H1 (cell line): ENCODE measurements around the gene KCNH8. TPM values are rescaled to one million over a fixed set of nuclear protein-coding genes. Genes with fewer than 3 reads are reported as not detected.

Experiments used
- CTCF ChIA-PET: fragments of 300-600 bp; sonication (Branson Sonifier 250); formaldehyde crosslinking; loops from one replicate; lab custom pipeline; 2021; ENCODE audit not compliant: partially characterized antibody; lab: Charles Lee
- POLR2A ChIA-PET: fragments of 300-600 bp; sonication (Branson Sonifier 250); formaldehyde crosslinking; loops from one replicate; lab custom pipeline; 2021; ENCODE audit warnings: inconsistent platforms; ENCODE audit not compliant: partially characterized antibody; lab: Charles Lee
- DNase-seq, 2 experiments: peaks; one replicate each; pipeline versions ENCODE4 v3.0.0 to v3.0.0-alpha.2; 2010 to 2022; ENCODE audit warnings: low spot score in 2 of 2, low read depth in 1 of 2, mixed read lengths in 1 of 2
- FAIRE-seq: peaks from 2 replicates; lab custom pipeline; 2011; peaks lifted over from hg19 to GRCh38; lab: Jason Lieb, UNC
- H2AFZ ChIP-seq: 2 replicates; pipeline ENCODE4 v1.8.1; 2012; ENCODE audit warnings: low read length, inconsistent platforms
- H2AK5ac ChIP-seq: 2 replicates; pipeline ENCODE4 v1.6.1; 2013; ENCODE audit warnings: low read depth, low read length
- H2BK120ac ChIP-seq: replicated peaks from 2 replicates; pipeline ENCODE3; 2013; ENCODE audit warnings: low read depth, low read length, inconsistent platforms
- H2BK12ac ChIP-seq: 2 replicates; pipeline ENCODE4 v1.6.1; 2013; ENCODE audit warnings: low read depth, low read length
- H2BK15ac ChIP-seq: 2 replicates; pipeline ENCODE4 v1.6.1; 2013; ENCODE audit warnings: low read length
- H2BK20ac ChIP-seq: 2 replicates; pipeline ENCODE4 v1.6.1; 2013; ENCODE audit warnings: low read length
- H2BK5ac ChIP-seq: 2 replicates; pipeline ENCODE4 v1.6.1; 2013; ENCODE audit warnings: low read depth, low read length
- H3K14ac ChIP-seq: 2 replicates; pipeline ENCODE4 v1.6.1; 2013; ENCODE audit warnings: inconsistent platforms; ENCODE audit not compliant: insufficient read length
- H3K18ac ChIP-seq: 2 replicates; pipeline ENCODE4 v1.6.1; 2013; ENCODE audit warnings: low read length; ENCODE audit errors: extremely low read depth
- H3K23ac ChIP-seq: 2 replicates; pipeline ENCODE4 v1.6.1; 2013; ENCODE audit warnings: inconsistent platforms; ENCODE audit not compliant: insufficient read length
- H3K23me2 ChIP-seq: 2 replicates; pipeline ENCODE4 v1.6.1; 2013; ENCODE audit warnings: low read depth, low read length
- H3K27ac ChIP-seq: 2 replicates; pipeline ENCODE4 v1.6.1; 2011; ENCODE audit warnings: low read depth, low read length, inconsistent platforms
- H3K27me3 ChIP-seq, 4 experiments: replicated peaks in 1 of 4; 1 replicate in 1 of 4; 2 replicates in 3 of 4; pipeline versions ENCODE4 v1.6.1 to v1.8.1; 2011 to 2013; ENCODE audit warnings: low read length in 3 of 4, mild to moderate bottlenecking in 3 of 4, inconsistent platforms in 2 of 4, mixed read lengths in 2 of 4, moderate library complexity in 1 of 4; ENCODE audit not compliant: control insufficient read depth in 3 of 4, insufficient read depth in 3 of 4; ENCODE audit errors: extremely low read depth in 1 of 4
- H3K36me3 ChIP-seq, 4 experiments: 2 replicates each; pipeline versions ENCODE4 v1.6.1 to v1.8.1; 2011 to 2013; ENCODE audit warnings: mild to moderate bottlenecking in 4 of 4, low read length in 3 of 4, moderate library complexity in 2 of 4, control low read depth in 1 of 4, inconsistent platforms in 1 of 4; ENCODE audit not compliant: insufficient read depth in 4 of 4, control insufficient read depth in 2 of 4
- H3K4ac ChIP-seq: replicated peaks from 2 replicates; pipeline ENCODE3; 2013; ENCODE audit warnings: low read length, low read depth, mixed read lengths, inconsistent platforms; ENCODE audit not compliant: insufficient read length
- H3K4me1 ChIP-seq, 4 experiments: replicated peaks in 1 of 4; 1 replicate in 1 of 4; 2 replicates in 3 of 4; pipeline versions ENCODE4 v1.6.1 to v1.8.1; 2011 to 2013; ENCODE audit warnings: low read length in 3 of 4, inconsistent platforms in 2 of 4, mixed read lengths in 1 of 4; ENCODE audit not compliant: insufficient read depth in 4 of 4, control insufficient read depth in 3 of 4
- H3K4me2 ChIP-seq, 2 experiments: 2 replicates each; pipeline versions ENCODE4 v1.6.1 to v1.8.1; 2011 to 2013; ENCODE audit warnings: low read depth in 2 of 2, low read length in 2 of 2, control low read depth in 1 of 2, inconsistent platforms in 1 of 2, mild to moderate bottlenecking in 1 of 2; ENCODE audit not compliant: insufficient read depth in 1 of 2
- H3K4me3 ChIP-seq, 4 experiments: fragments of 200-600, 300-600 bp in 1 of 4; sonication (generic), shearing (Covaris generic), sonication (Bioruptor Twin) in 1 of 4; 2 replicates each; pipeline versions ENCODE4 v1.5.1 to v1.8.1; 2011 to 2016; ENCODE audit warnings: low read length in 4 of 4, low read depth in 3 of 4, control low read depth in 2 of 4, inconsistent platforms in 2 of 4, mild to moderate bottlenecking in 2 of 4, mixed read lengths in 1 of 4, moderate library complexity in 1 of 4; ENCODE audit not compliant: insufficient read depth in 2 of 4; ENCODE audit errors: extremely low read depth in 1 of 4
- H3K56ac ChIP-seq: replicated peaks from 2 replicates; pipeline ENCODE3; 2013; ENCODE audit warnings: low read depth, mild to moderate bottlenecking, mixed read lengths, low read length, inconsistent platforms; ENCODE audit not compliant: insufficient read length
- H3K79me1 ChIP-seq: 2 replicates; pipeline ENCODE4 v1.6.1; 2013; ENCODE audit warnings: low read depth, low read length, control low read depth
- H3K79me2 ChIP-seq, 2 experiments: 2 replicates each; pipeline versions ENCODE4 v1.6.1 to v1.8.1; 2012 to 2013; ENCODE audit warnings: low read length in 2 of 2, mild to moderate bottlenecking in 2 of 2, inconsistent platforms in 1 of 2; ENCODE audit not compliant: insufficient read depth in 2 of 2, control insufficient read depth in 1 of 2
- H3K9ac ChIP-seq, 4 experiments: replicated peaks in 1 of 4; 1 replicate in 1 of 4; 2 replicates in 3 of 4; pipeline versions ENCODE4 v1.6.1 to v1.8.1; 2011 to 2013; ENCODE audit warnings: low read depth in 3 of 4, low read length in 3 of 4, control low read depth in 2 of 4, mild to moderate bottlenecking in 2 of 4, moderate library complexity in 2 of 4, inconsistent platforms in 1 of 4; ENCODE audit errors: extremely low read depth in 1 of 4
- H3K9me3 ChIP-seq, 2 experiments: 2 replicates each; pipeline versions ENCODE4 v1.6.1 to v1.8.1; 2012 to 2013; ENCODE audit warnings: mild to moderate bottlenecking in 2 of 2, moderate library complexity in 2 of 2, control low read depth in 1 of 2, inconsistent platforms in 1 of 2, low read depth in 1 of 2, low read length in 1 of 2, mixed read lengths in 1 of 2; ENCODE audit not compliant: insufficient read depth in 2 of 2
- H4K20me1 ChIP-seq, 2 experiments: replicated peaks in 1 of 2; 2 replicates each; pipeline versions ENCODE3 to v1.8.1; 2011 to 2013; ENCODE audit warnings: inconsistent platforms in 2 of 2, low read length in 2 of 2, mild to moderate bottlenecking in 1 of 2; ENCODE audit not compliant: insufficient read depth in 2 of 2, control insufficient read depth in 1 of 2
- H4K5ac ChIP-seq: 2 replicates; pipeline ENCODE4 v1.6.1; 2013; ENCODE audit warnings: low read length, low read depth, mixed read lengths, inconsistent platforms; ENCODE audit not compliant: insufficient read length
- H4K8ac ChIP-seq: 2 replicates; pipeline ENCODE4 v1.8.0; 2013; ENCODE audit warnings: mild to moderate bottlenecking, moderate library complexity, low read length, inconsistent platforms; ENCODE audit not compliant: insufficient read depth; ENCODE audit errors: extremely low read depth
- H4K91ac ChIP-seq: replicated peaks from 2 replicates; pipeline ENCODE3; 2013; ENCODE audit warnings: low read length, mixed read lengths, inconsistent platforms; ENCODE audit not compliant: insufficient read length
- ASH2L ChIP-seq: fragments of 200-600, 300-600 bp; sonication (generic); IDR thresholded peaks from one replicate; pipeline ENCODE4 v1.7.1; 2017; ENCODE audit warnings: low read length
- CBX5 ChIP-seq: fragments of 300-800, 300-1000 bp; sonication (generic); IDR thresholded peaks from 2 replicates; pipeline ENCODE4 v1.7.1; 2016; ENCODE audit warnings: antibody characterized with exemption, low read length, low read depth
- CEBPB ChIP-seq: IDR thresholded peaks from 2 replicates; pipeline ENCODE4 v1.6.1; 2012; ENCODE audit warnings: low read depth, low read length
- CTCF ChIP-seq, 3 experiments: IDR thresholded peaks; 1 replicate in 2 of 3; 2 replicates in 1 of 3; pipeline versions ENCODE4 v1.5.1 to v1.6.1; 2011; ENCODE audit warnings: low read length in 3 of 3, mild to moderate bottlenecking in 3 of 3, inconsistent platforms in 2 of 3, low read depth in 1 of 3, moderate library complexity in 1 of 3; ENCODE audit not compliant: insufficient read depth in 1 of 3; ENCODE audit errors: control extremely low read depth in 1 of 3
- E2F6 ChIP-seq: IDR thresholded peaks from 2 replicates; pipeline ENCODE4 v1.6.1; 2012; ENCODE audit warnings: inconsistent platforms
- KDM5A ChIP-seq: fragments of 200-600 bp; IDR thresholded peaks from 2 replicates; pipeline ENCODE4 v1.7.1; 2012; ENCODE audit warnings: mild to moderate bottlenecking, low read length, inconsistent platforms, mixed read lengths
- SRF ChIP-seq: IDR thresholded peaks from 2 replicates; pipeline ENCODE4 v1.6.1; 2011; ENCODE audit warnings: mild to moderate bottlenecking, low read depth, low read length, moderate library complexity
- TBP ChIP-seq: IDR thresholded peaks from 2 replicates; pipeline ENCODE4 v1.6.1; 2011; ENCODE audit warnings: low read depth, low read length, improper control_type of control experiment
- TEAD4 ChIP-seq: IDR thresholded peaks from 2 replicates; pipeline ENCODE4 v1.6.1; 2012; ENCODE audit warnings: low read depth, low read length, inconsistent platforms, mixed read lengths
- WGBS, 2 experiments: shearing (Covaris generic) in 1 of 2; methylation state at CpG; one replicate each; pipeline versions ENCODE4 v1.1.6 to v1.1.7; 2013 to 2015; ENCODE audit warnings: low lambda C conversion rate in 2 of 2, mixed read lengths in 2 of 2, inconsistent platforms in 1 of 2, low coverage in 1 of 2, missing lambda C conversion rate in 1 of 2; ENCODE audit not compliant: insufficient replicate concordance in 2 of 2, insufficient coverage in 1 of 2, insufficient read length in 1 of 2; ENCODE audit errors: extremely low coverage in 1 of 2, missing lambda C conversion rate in 1 of 2; 5-methylcytosine and 5-hydroxymethylcytosine counted together
- polyA plus RNA-seq, 7 experiments: library from polyadenylated mRNA; depleted of rRNA in 3 of 7; stranded (reverse) in 5 of 7; unstranded in 2 of 7; fragments of >200 nt in 5 of 7; fragments of 200-250 nt in 2 of 7; gene quantifications; 1 replicate in 5 of 7; 2 replicates in 1 of 7; 4 replicates in 1 of 7; pipeline versions ENCODE4 v1.2.1 to v1.2.3, GENCODE V29; 2011 to 2013; ENCODE audit warnings: missing spikeins in 2 of 7, mixed read lengths in 2 of 7
- total RNA-seq: library from RNA; stranded (reverse); fragmentation: NEBNext Ultra II Directional; extraction: Animal tissue kit (Norgen Biotek cat#: 25700); gene quantifications from 2 replicates; pipeline ENCODE4 v1.2.1, GENCODE V29; 2021

KCNH8 gene
- total and polyA plus RNA-seq, 2 of the 8 experiments (the other 6 are each of a cell fraction or from before 2014, with no cell fraction given), result 2.2 to 2.4 TPM

GRCh38 chr3:19471138-19471537, 322.8 kb downstream of the KCNH8 start:
- Histone ChIP-seq H2BK20ac (no peak overlapping the region), H4K91ac (no peak overlapping the region), H3K9me3 (peaks cover 4 to 6% of the 10 kb centered on the region in 2 experiments; a peak in 3 of 4 replicates), H2BK12ac (no peak overlapping the region), H3K18ac (no peak overlapping the region), H2AFZ (no peak overlapping the region), H3K36me3 (peaks cover 0 to 5% (median 0%) of the 10 kb centered on the region in 4 experiments; a peak in 3 of 8 replicates), H3K23me2 (no peaks in the 10 kb centered on the region), H4K5ac (no peak overlapping the region), H3K23ac (no peak overlapping the region), H2BK120ac (no peak overlapping the region), H2AK5ac (no peak overlapping the region), H3K9ac (no peak overlapping the region), H3K4ac (no peak overlapping the region), H3K4me2 (peak overlapping the region in 1 of 2 experiments; percentile 26; a peak in 1 of 4 replicates), H3K4me1 (peaks cover 0 to 8% (median 3%) of the 10 kb centered on the region in 4 experiments; a peak in 3 of 7 replicates), H2BK15ac (no peak overlapping the region), H4K20me1 (no peaks in the 10 kb centered on the region), H3K56ac (no peak overlapping the region), H3K79me2 (no peaks in the 10 kb centered on the region), H2BK5ac (no peak overlapping the region), H3K14ac (no peak overlapping the region), H3K27ac (no peak overlapping the region), H3K27me3 (no peaks in the 10 kb centered on the region), H3K4me3 (no peak overlapping the region), H4K8ac (no peak overlapping the region), H3K79me1 (no peaks in the 10 kb centered on the region)
- ChIA-PET POLR2A (no interaction called here), CTCF (interaction anchor here (1.4 to 1.5 kb wide), 2 partner anchors 16 to 29 kb away, joined by 3 read pairs; no protein-coding TSS in a partner anchor)
- WGBS, 2 experiments, result 63% methylated on average over 4 of the region's 4 CpGs; no CpG with 5 or more reads in 1 of the 2 experiments
- FAIRE-seq (peak; percentile 32), DNase-seq (no peak)
- TF ChIP-seq TBP (no peak), CEBPB (no peak), E2F6 (no peak), CBX5 (no peak), TEAD4 (peak; percentile 59), ASH2L (no peak), CTCF (IDR thresholded peaks at IDR 0.05; ENCODE audit: control extremely low read depth in 1 of 3, insufficient read depth in 1 of 3, low read depth in 1 of 3, low read length in 3 of 3) (peak in 2 of 3 experiments; percentile 9 to 49; a peak in 2 of 4 replicates), SRF (no peak), KDM5A (no peak)
